Urothelium cell line (cell line): ENCODE data around the gene WHAMM.
"Not testable (repeated sequence)": the region's sequence is repeated elsewhere in the genome, so short reads cannot be mapped to it uniquely, and the experiment has no call there.

Experiments
- DNase-seq: peaks from one replicate; pipeline ENCODE4 v3.0.0; 2011; ENCODE audit warnings: low spot score, mixed read lengths
- FAIRE-seq: peaks from 2 replicates; lab custom pipeline; 2011; peaks lifted over from hg19 to GRCh38; lab: Jason Lieb, UNC

WHAMM gene, protein sequence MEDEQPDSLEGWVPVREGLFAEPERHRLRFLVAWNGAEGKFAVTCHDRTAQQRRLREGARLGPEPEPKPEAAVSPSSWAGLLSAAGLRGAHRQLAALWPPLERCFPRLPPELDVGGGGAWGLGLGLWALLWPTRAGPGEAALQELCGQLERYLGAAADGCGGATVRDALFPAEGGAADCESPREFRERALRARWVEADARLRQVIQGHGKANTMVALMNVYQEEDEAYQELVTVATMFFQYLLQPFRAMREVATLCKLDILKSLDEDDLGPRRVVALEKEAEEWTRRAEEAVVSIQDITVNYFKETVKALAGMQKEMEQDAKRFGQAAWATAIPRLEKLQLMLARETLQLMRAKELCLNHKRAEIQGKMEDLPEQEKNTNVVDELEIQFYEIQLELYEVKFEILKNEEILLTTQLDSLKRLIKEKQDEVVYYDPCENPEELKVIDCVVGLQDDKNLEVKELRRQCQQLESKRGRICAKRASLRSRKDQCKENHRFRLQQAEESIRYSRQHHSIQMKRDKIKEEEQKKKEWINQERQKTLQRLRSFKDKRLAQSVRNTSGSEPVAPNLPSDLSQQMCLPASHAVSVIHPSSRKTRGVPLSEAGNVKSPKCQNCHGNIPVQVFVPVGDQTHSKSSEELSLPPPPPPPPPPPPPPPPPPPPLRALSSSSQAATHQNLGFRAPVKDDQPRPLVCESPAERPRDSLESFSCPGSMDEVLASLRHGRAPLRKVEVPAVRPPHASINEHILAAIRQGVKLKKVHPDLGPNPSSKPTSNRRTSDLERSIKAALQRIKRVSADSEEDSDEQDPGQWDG

DNA sequence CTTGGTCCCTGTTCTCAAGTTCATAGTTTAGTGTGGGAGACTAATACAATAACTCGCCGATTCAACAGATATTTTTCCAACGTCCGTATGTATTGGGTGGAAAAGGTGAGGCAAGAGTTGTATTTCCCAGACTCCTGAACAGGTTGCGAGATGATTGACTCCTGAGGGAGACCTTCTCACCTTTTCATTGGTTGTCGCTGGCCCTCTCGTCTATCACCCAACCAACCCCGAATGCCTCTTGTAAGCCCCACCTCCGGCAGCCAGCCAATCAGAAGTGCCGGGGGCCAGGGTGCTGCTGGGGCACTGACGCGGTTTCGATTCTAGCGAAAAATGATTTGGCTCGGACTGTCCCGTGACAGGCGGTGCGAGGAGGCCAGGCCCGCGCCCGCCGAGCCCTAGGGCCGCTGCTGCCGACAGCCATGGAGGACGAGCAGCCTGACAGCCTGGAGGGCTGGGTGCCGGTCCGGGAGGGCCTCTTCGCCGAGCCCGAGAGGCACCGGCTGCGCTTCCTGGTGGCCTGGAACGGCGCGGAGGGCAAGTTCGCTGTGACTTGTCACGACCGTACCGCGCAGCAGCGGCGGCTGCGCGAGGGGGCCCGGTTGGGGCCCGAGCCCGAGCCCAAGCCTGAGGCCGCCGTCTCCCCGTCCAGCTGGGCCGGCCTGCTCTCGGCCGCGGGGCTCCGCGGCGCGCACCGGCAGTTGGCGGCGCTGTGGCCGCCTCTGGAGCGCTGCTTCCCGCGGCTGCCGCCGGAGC lies at the start of gene WHAMM:
WHAMM (plus strand) TSS at position 321 of the 753 bp plus-strand sequence; CDS start at position 420, 99 bp downstream.
- DNase-seq (peak; percentile 99), FAIRE-seq (peak; percentile 86)

DNA sequence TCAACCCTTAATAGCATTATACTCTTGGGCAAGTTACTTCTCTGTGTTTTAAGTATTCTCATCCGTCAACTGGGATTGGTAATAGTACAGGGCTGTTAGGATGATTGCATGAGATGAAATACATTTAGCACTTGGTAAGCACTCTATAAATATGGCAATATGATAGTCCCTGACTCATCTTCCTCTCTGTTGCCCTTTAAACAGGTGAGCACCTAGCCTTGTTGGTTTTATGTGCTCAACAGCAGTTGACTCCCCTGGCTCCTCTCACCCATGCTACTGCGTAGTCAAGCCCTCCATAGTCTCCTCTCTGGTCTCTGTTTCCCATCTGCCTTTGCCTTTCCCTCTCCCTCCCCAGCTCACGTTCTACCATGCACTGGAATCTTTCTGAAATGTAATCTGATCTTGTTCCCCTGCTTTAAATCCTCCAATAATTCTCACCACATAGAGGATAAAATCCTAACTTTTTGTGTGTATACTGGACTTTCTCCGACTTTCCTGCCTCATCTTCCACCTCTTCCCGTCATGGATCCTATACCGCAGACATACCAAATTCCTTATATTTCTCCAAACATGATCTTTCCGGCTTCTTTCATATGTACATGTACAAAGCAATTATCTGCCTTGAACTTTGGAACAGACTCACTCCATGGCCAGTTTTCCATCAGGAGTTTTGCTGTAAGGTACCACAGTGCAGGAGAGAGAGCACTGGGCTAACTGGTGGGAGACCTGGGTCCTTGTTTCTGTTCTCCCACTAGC lies 45.9 kb upstream of the WHAMM start:
- DNase-seq, result no peak
- no peak for FAIRE-seq

DNA sequence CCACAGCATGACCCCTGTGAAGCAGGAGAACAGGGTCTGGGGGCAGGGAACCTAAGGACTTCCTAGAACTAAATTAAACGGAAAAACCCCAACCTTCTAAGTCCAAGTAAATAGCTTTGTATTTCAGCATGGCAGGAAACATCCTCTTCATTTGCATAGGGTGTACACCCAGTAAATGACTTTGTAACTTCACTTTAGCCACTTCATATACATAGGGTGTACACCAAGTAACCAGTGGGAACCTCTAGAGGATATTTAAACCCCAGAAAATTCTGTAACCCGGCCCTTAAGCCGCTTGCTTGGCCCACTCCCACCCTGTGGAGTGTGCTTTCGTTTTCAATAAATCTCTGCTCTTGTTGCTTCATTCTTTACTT lies 45.3 kb upstream of the WHAMM start:
- FAIRE-seq, result no peak
- no peak for DNase-seq

DNA sequence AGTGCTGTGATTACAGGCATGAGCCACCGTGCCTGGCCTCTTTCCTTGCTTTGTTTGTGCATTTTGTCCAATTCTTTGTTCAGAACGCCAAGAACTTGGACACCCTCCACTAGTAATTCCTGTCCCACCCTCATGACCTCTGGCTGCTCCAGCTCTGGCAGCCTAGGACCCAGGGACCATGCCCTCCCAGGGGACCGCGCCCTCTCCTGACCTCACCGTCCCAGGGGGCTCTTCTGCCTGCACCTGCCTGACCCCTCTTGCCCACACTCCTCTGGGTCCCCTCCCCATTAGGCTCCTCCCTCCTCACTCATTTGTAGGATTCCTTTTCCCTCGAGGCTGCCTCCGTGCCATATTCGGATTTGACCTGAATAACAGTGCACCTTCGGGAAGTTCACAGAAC lies 44.7 kb upstream of the WHAMM start:
- DNase-seq, result no peak

DNA sequence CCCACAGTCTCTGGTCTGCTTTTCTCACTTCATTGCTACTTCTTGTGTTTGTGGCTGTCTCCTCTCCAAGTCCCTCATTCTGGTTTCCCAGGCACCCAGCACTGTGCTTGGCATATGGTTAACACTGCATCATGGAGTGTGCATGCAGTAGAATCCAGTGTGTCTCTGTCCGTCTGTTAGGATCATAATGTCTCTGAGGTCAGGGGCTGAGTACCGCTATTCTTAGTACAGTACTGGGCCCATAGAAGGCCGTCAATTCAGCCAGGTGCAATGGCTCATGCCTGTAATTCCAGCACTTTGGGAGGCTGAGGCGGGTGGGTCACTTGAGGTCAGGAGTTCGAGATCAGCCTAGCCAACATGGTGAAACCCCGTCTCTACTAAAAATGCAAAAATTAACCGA lies 43.2 kb upstream of the WHAMM start:
- FAIRE-seq, DNase-seq: not testable (repeated sequence)

More for the DNA sequence above, 44.7 kb upstream of the WHAMM start:
- FAIRE-seq, result no peak

DNA sequence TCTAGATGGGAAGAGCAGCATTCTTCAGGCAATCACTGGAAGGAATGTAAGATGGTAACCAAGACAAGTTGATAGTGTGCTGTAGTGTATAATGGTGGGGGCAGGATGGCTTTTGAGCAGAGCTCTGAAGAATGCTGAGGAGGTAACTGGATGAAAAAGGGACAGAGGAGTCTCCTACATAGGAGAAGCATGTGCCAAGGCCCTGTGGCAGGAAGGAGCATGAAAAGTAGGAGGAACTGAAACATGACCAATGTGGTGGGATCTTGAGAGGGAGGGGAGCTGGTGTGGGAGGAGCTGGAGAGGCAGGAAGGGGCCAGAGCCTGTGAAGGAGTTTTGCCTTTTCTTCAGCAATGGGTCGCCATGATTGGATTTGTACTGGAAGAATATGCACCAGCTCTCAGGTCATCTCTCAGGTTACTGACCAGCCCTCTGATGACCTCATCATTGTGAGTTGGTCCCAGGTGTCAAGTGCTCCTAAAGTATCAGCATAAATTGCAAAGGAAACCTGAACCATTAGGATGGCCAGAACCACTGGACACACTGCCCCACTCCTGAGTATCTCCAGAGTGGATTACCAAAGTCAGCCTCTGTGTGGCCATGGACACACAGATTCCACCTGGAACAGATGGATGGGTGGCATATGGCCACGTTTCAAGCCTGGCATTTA lies 42.1 kb upstream of the WHAMM start:
- DNase-seq (no peak), FAIRE-seq (no peak)

DNA sequence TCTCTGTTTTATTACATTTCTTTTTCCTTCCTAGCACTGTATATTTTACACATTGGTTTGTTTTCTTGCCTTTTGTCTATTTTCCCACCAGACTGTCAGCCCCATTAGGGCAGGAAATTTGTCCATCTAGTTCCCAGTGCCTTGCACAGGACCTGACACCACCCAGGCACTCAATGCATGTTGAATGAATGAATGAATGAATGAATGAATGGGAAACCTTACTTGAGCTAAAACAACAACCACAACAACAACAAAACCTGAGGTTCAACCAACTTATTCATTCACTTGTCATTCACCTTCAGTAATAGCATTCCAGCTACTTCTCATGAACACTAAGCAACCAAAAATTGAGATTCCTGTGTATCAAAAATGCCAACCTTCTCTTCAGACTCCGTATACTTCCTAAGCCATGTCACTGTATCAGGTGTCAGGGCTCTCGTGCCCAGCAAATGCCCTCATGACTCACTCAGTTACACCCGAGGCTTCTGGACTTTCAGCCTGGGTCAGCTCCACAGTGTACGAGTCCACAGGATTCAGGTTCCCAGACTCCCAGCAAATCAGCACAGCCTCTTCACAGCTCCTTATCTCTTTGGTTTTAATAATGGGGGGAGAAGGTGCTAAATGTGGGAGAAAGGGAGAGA lies 40.9 kb upstream of the WHAMM start:
- DNase-seq (no peak), FAIRE-seq (no peak)

DNA sequence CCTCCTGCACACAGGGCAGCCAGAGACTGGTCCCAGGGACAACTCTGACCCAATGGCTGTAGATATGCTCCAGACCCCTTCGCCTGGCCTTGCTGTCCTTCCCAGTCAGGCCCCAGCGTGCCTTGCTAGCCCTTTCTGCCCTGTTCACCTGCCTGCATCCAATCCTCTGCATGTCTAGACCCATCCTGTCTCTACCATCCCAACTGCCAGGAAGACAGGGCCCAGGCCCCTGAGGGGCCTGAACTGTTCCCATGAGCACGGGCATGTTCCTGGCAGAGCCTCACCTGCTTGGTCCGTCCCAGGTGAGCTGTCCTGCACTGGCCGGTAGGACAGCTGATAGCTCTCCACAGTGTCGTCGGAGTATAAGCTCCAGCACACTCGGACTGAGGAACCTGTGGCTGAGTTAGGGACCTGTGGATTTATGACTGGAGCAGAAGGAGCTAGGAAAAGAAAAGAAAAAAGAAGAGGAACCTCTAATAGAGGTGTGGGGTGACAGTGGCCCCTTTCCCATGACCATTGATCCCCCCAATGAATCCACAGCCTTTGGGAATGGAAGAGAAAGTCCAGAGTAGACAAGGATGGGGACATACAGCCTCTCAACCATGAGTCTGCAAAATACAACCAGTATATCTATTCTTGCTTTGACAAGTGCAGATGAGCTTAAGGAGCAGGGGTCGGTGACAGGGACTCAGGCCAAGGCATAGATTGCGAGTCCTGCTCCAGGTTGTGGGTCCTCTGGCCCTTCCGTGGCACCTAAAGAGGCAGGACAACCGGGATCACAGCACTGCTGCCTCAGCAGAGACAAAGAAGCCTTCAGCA lies 37.4 kb upstream of the WHAMM start:
- DNase-seq (no peak), FAIRE-seq (no peak)

DNA sequence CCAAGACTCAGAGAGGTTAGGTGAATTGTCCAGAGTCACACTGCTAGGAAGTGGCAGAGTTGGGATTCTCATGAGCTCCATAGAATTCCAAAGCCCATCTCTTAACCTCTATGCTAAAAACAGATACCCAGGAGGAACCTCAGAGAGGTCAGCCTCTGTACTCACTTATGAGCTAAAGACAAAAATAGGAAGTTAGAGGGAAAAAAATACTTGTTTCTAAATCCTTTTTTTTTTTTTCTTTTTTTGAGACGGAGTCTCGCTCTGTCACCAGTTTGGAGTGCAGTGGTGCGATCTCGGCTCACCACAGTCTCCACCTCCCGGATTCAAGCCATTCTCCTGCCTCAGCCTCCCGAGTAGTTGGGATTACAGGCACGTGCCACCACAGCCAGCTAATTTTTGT lies 34.9 kb upstream of the WHAMM start:
- DNase-seq (no peak), FAIRE-seq (no peak)

DNA sequence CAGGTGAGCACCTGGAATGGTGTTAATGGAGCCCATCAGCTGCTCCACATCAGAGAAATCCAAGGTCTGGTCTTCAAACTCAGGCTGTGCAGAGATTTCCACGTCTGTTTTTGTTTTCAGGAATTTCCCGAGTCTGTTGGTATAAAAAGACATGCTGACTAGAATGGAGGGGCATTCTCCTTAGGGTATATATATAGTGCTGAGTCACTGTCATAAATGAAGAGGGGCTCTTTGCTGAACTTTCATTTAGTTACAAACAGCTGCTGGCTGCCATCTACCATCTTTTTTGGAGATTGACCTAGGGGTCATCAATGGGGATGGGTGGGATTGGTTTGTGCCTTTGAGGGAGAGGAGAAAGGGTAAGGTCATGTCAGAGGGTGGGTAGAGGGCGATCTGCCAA lies 30.7 kb upstream of the WHAMM start:
- FAIRE-seq (no peak), DNase-seq (no peak)

DNA sequence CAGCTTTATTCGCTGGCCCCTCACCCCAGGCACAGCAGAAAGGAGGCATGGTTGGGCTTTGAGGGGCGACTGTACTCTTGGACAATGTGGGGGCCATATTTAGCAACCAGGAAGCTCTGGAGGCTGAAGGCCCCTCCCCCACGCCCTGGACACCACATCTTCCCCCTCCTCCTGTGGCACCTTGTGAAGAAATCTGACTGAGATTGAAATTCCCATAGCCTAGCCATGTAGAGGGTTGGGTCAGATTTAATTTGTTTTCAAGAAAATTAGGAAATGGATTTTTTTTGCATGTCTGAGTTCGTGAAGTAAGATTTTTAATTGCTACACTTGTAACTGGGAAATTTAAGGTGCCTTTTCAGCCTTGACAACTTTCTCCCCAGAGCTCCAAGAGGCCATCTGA lies 28.1 kb upstream of the WHAMM start:
- no peak for DNase-seq
- no peak for FAIRE-seq

DNA sequence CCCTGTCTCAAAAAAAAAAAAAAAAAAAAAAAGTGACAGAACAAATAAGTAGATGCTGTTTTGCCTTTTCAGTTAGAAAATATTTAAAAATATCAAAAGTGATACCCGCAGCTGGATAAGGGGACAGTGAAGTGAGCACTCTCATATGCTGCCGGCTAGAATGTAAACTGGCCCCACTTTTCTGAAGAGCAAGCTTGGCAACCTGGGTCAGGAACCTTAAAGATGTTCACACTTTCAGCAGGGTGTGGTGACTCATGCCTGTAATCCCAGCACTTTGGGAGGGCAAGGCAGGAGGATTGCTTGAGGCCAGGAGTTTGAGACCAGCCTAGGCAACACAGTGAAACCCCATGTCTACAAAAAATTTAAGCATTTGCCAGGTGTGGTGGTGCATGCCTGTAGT lies 20.9 kb upstream of the WHAMM start:
- no peak for DNase-seq
- FAIRE-seq, result no peak

DNA sequence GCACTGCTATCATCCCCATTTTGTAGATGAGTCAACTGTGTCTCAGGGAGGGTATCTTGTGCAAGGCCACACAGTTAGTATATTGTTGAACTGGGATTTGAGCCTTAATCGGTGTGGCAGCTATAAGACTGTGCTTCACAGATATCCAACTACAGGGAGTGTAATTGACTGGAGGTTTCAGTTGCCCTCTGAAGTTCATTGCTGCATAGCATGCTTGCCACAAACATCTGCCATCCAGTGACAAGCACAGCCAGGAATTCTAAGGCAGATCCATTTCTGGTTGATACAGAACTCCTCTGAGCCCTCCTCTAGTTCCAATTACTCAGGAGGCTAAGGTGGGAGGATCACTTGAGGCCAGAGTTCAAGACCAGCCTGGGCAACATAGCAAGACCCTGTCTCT lies 19.9 kb upstream of the WHAMM start:
- FAIRE-seq (no peak), DNase-seq (no peak)

DNA sequence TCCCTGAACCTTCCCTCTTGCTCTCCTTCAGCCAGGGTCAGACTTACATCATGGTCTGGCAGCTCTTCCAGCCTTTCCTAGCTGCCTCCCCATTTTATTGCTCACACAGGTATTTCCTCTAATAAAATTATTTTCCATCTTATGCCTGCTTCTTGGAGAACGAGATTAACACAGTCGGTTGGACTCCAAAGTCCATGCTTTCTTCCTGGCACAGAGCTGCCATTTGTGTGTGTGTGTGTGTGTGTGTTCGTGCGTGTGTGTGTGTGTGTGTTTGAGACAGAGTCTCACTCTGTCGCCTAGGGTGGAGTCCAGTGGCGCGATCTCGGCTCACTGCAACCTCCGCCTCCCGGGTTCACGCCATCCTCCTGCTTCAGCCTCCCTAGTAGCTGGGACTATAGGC lies 19.1 kb upstream of the WHAMM start:
- FAIRE-seq (no peak), DNase-seq (no peak)

DNA sequence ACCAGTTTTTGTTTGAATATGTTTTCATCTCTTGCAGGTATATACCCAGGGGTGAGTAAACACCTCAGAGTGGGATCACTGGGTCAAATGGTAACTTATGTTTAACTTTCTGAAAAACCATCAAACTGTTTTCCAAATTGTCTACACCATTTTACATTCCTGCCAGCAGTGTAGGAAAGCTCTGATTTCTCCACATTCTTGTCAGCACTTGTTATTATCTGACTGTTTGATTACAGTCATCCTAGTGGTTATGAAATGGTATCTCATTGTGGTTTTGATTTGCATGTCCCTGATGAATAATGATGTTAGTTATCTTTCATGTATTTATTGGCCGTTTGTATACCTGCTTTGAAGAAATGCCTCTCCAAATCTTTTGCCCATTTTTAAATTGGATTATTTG lies 17.4 kb upstream of the WHAMM start:
- DNase-seq, result no peak
- FAIRE-seq, result no peak

DNA sequence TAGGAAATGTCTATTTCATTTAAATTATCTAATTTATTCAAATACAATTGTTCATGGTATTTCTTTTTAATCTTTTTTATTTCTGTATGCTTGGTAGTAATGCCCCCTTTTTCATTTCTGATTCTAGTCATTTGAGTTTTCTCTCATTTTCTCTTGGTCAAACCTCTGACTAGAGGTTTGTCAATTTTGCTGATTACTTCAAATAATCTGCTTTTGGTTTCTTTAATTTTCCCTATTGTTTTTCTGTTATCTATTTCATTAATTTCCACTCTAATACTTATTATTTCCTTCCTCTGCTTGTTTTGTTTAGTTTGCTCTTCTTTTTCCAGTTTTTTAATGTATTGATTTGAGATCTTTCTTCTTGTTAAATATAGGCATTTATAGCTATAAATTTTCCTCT lies 15.7 kb upstream of the WHAMM start:
- no peak for DNase-seq
- no peak for FAIRE-seq

DNA sequence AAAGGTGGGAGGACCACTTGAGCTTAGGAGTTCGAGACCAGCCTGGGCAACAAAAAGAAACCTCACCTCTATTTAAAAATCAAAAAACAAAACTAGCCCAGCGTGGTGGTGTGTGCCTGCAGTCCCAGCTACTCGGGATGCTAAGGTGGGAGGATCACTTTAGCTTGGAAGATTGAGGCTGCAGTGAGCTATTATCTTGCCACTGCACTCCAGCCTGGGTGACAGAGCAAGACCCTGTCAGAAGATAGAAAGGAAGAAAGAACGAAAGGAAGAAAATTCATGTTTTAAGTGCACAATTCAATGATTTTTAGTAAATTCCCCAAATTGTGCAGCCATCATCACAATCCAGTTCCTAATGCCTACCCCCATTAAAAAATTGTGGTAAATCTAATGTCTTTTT lies 11.3 kb upstream of the WHAMM start:
- DNase-seq (no peak), FAIRE-seq (no peak)

DNA sequence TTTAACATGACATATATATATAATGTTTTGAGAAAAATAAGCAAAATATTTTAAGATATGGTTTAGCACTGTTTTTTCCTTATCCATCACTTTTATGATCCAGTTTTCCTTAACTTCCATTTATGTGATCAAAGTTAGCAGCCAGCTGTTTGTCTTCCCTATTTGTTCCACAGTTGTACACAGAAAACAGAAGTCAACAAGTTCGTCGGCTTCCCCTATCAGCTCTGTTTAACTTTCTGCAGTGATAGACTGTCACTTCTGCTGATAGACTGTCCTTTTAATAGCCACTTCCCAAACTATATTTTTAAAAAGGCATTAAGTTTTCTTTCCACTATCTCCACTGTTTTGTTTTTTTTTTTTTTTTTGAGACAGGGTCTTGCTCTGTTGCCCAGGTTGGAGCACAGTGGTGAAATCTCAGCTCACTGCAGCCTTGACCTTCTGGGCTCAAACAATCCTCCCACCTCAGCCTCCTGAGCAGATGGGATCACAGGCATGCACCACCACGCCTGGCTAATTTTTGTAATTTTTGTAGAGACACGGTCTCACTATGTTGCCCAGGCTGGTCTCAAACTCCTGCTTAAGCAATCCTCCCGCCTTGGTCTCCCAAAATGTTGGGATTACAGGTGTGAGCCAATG lies 10.8 kb upstream of the WHAMM start:
- DNase-seq, result no peak
- no peak for FAIRE-seq
